Keratinocyte (primary cell): Measurements from ENCODE around the gene INAFM1.

Experiments used
- EZH2 ChIP-seq: IDR thresholded peaks from one replicate; pipeline ENCODE4 v1.6.1; 2012; ENCODE audit warnings: inconsistent platforms, mild to moderate bottlenecking, low read length, moderate library complexity
- TF ChIP-seq, protein P1 (sequence below), 3 experiments: IDR thresholded peaks in 1 of 3; conservative IDR thresholded peaks in 1 of 3; optimal IDR thresholded peaks in 1 of 3; 2 replicates in 2 of 3; 3 replicates in 1 of 3; pipeline versions ENCODE3 to v1.5.1; 2011; ENCODE audit warnings: low read length in 3 of 3, mild to moderate bottlenecking in 3 of 3, moderate library complexity in 2 of 3, control low read depth in 1 of 3, inconsistent platforms in 1 of 3; ENCODE audit not compliant: insufficient read depth in 2 of 3; ENCODE audit errors: extremely low read depth in 1 of 3

DNA sequence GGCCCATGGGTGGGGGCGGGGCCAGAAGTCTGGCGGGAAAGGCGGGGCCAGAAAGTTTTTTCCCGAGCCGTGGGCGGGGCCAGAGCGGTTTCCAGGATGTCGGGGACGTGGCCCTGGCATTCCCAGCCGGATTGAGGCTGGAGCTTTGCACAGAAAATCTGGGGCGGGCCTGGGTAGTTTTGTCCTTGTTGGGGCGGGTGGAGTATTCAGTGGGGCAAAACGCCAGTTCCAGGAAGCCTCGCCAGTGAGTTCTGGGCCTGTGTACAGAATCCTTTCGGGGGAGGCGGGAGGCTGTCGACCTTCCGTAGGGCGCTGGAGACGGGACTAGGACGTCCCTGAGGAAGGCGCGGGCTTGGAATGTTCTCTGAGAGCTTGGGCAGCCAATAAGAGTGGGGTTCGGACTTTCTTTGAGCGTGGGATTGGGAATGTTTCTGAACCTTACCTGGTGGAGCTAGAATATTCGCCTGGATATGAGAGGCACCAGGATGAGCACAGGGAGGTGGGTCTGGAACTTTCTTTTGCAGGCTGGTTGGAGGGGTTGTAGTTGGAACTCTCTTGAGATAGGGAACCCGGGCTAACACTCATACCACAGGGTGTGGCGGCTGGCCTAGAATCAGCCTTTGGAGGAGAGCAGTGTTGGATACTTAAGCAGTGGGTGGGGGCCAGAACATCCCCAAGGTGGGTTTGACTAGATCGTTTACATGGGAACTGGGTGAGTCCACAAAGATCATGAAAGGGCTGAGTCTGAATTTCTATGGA, 17.1 kb upstream of the INAFM1 start:
- TF ChIP-seq, protein P1, sequence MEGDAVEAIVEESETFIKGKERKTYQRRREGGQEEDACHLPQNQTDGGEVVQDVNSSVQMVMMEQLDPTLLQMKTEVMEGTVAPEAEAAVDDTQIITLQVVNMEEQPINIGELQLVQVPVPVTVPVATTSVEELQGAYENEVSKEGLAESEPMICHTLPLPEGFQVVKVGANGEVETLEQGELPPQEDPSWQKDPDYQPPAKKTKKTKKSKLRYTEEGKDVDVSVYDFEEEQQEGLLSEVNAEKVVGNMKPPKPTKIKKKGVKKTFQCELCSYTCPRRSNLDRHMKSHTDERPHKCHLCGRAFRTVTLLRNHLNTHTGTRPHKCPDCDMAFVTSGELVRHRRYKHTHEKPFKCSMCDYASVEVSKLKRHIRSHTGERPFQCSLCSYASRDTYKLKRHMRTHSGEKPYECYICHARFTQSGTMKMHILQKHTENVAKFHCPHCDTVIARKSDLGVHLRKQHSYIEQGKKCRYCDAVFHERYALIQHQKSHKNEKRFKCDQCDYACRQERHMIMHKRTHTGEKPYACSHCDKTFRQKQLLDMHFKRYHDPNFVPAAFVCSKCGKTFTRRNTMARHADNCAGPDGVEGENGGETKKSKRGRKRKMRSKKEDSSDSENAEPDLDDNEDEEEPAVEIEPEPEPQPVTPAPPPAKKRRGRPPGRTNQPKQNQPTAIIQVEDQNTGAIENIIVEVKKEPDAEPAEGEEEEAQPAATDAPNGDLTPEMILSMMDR (optimal IDR thresholded peaks at IDR 0.05 in 1 of 3, IDR thresholded peaks at IDR 0.05 in 1 of 3, conservative IDR thresholded peaks at IDR 0.05 in 1 of 3; ENCODE audit: extremely low read depth in 1 of 3, insufficient read depth in 2 of 3, low read length in 3 of 3): no peak
- TF ChIP-seq EZH2: no peak
